ENCODE results near the gene CDK19. TPM values are rescaled to one million over a fixed set of nuclear protein-coding genes. Genes with fewer than 3 reads are reported as not detected.

Gene CDK19
- polyA plus RNA-seq, 1 donor (not counting 4 experiments of a cell fraction or from before 2014, with no cell fraction given), result 6.4 TPM

- dilution Hi-C loops (cut with MboI; ENCODE audit: extremely low pct_ligation_motif_present, low sequenced_read_pairs), result no loop called here
- no peak overlapping the region for H3K9ac ChIP-seq (ENCODE audit: control insufficient read depth, extremely low read depth, insufficient read depth, low read length)
- no peaks in the 10 kb centered on the region for H3K4me1 ChIP-seq (ENCODE audit: control insufficient read depth, extremely low read depth, insufficient read depth, low read length)
- no peaks in the 10 kb centered on the region for H3K9me1 ChIP-seq (ENCODE audit: control insufficient read depth, extremely low read depth, insufficient read depth, low read length)
- no peak overlapping the region for H3K4me2 ChIP-seq (ENCODE audit: control insufficient read depth, extremely low read depth, insufficient read depth, low read depth, low read length)
- no peaks in the 10 kb centered on the region for H3K27me3 ChIP-seq (ENCODE audit: control insufficient read depth, extremely low read depth, insufficient read depth, low read length)
- no peaks in the 10 kb centered on the region for H4K20me1 ChIP-seq (ENCODE audit: control insufficient read depth, extremely low read depth, insufficient read depth, low read length)
- H3K79me2 ChIP-seq (ENCODE audit: control insufficient read depth, insufficient read depth, low read length), result no peaks in the 10 kb centered on the region
- no peak overlapping the region for H3K27ac ChIP-seq (ENCODE audit: control insufficient read depth, insufficient read depth, low read length)
- TF ChIP-seq EZH2 (IDR thresholded peaks at IDR 0.05; ENCODE audit: low read length) (no peak), CTCF (optimal IDR thresholded peaks at IDR 0.05 in 1 of 3, IDR thresholded peaks at IDR 0.05 in 1 of 3, conservative IDR thresholded peaks at IDR 0.05 in 1 of 3; ENCODE audit: extremely low read depth in 1 of 3, insufficient read depth in 2 of 3, low read length in 3 of 3) (no peak)
- no peak for FAIRE-seq
- H3K9me3 ChIP-seq (ENCODE audit: control insufficient read depth, low read depth, low read length), result no peaks in the 10 kb centered on the region
- H2AFZ ChIP-seq (ENCODE audit: control insufficient read depth, low read length), result no peak overlapping the region
- no peaks in the 10 kb centered on the region for H3K36me3 ChIP-seq (ENCODE audit: control insufficient read depth in 2 of 2, extremely low read depth in 1 of 2, insufficient read depth in 2 of 2, low read length in 2 of 2)
- H3K4me3 ChIP-seq (ENCODE audit: control insufficient read depth in 2 of 3, extremely low read depth in 1 of 3, insufficient read depth in 2 of 3, low read depth in 1 of 3, low read length in 3 of 3), result no peak overlapping the region
- no peak for DNase-seq (ENCODE audit: low read depth, low spot score)
Observed at GRCh38 chr6:110561008-110561396, 254.3 kb downstream of the CDK19 start.

GRCh38 chr6:110560239-110561007 is 254.8 kb downstream of the CDK19 start:
- Histone ChIP-seq H3K36me3 (ENCODE audit: control insufficient read depth in 2 of 2, extremely low read depth in 1 of 2, insufficient read depth in 2 of 2, low read length in 2 of 2) (no peaks in the 10 kb centered on the region), H2AFZ (ENCODE audit: control insufficient read depth, low read length) (no peak overlapping the region), H3K9me1 (ENCODE audit: control insufficient read depth, extremely low read depth, insufficient read depth, low read length) (no peaks in the 10 kb centered on the region), H3K9ac (ENCODE audit: control insufficient read depth, extremely low read depth, insufficient read depth, low read length) (no peak overlapping the region), H3K4me1 (ENCODE audit: control insufficient read depth, extremely low read depth, insufficient read depth, low read length) (no peaks in the 10 kb centered on the region), H3K27ac (ENCODE audit: control insufficient read depth, insufficient read depth, low read length) (no peak overlapping the region), H3K4me3 (ENCODE audit: control insufficient read depth in 2 of 3, extremely low read depth in 1 of 3, insufficient read depth in 2 of 3, low read depth in 1 of 3, low read length in 3 of 3) (no peak overlapping the region), H3K27me3 (ENCODE audit: control insufficient read depth, extremely low read depth, insufficient read depth, low read length) (no peaks in the 10 kb centered on the region), H4K20me1 (ENCODE audit: control insufficient read depth, extremely low read depth, insufficient read depth, low read length) (no peaks in the 10 kb centered on the region), H3K9me3 (ENCODE audit: control insufficient read depth, low read depth, low read length) (no peaks in the 10 kb centered on the region), H3K79me2 (ENCODE audit: control insufficient read depth, insufficient read depth, low read length) (no peaks in the 10 kb centered on the region), H3K4me2 (ENCODE audit: control insufficient read depth, extremely low read depth, insufficient read depth, low read depth, low read length) (no peak overlapping the region)
- dilution Hi-C loops (cut with MboI; ENCODE audit: extremely low pct_ligation_motif_present, low sequenced_read_pairs), result no loop called here
- no peak for FAIRE-seq
- no peak for DNase-seq (ENCODE audit: low read depth, low spot score)
- no peak for TF ChIP-seq CTCF (optimal IDR thresholded peaks at IDR 0.05 in 1 of 3, IDR thresholded peaks at IDR 0.05 in 1 of 3, conservative IDR thresholded peaks at IDR 0.05 in 1 of 3; ENCODE audit: extremely low read depth in 1 of 3, insufficient read depth in 2 of 3, low read length in 3 of 3)

Small RNAs within 50 kb of the gene (small RNA-seq; reads per million reads assigned to genes)
- gene RNU6-1115P (ENCODE audit: insufficient read length in 3 of 3, low read depth in 3 of 3, low replicate concordance in 1 of 3), result 0 reads per million in 3 experiments
- gene RNU6-957P (ENCODE audit: insufficient read length in 3 of 3, low read depth in 3 of 3, low replicate concordance in 1 of 3), result 0 reads per million in 3 experiments
- 0 to 0.07 (median 0) reads per million in 3 experiments for gene SNORA40C (ENCODE audit: insufficient read length in 3 of 3, low read depth in 3 of 3, low replicate concordance in 1 of 3)

Other genes starting within 250 kb of the CDK19 start
- gene AMD1, start 59.3 kb upstream of the CDK19 start, polyA plus RNA-seq, result 51.4 to 105 TPM (median 90.9 TPM) in 3 replicates
- gene GTF3C6, start 143.2 kb upstream of the CDK19 start, polyA plus RNA-seq, result 14.0 to 44.1 TPM (median 40.8 TPM) in 3 replicates
- gene RPF2, start 166.6 kb upstream of the CDK19 start, polyA plus RNA-seq, result 25.5 to 58.1 TPM (median 31.2 TPM) in 3 replicates